Stimulated activated CD8-positive, alpha-beta memory T cell treated with anti-CD3 and anti-CD28 coated beads, Interleukin-7, amount 100 ng/mL, for 4 hours (primary cell): ENCODE results near the gene SIRT5.
A peak's percentile ranks its signal among the peaks of the same experiment; 100 is the strongest.

Source experiments
- DNase-seq, 2 donors: peaks; one replicate each; pipeline ENCODE4 v3.0.0-alpha.2; 2020; ENCODE audit warnings: low read depth in 2 of 2

Gene SIRT5

DNA sequence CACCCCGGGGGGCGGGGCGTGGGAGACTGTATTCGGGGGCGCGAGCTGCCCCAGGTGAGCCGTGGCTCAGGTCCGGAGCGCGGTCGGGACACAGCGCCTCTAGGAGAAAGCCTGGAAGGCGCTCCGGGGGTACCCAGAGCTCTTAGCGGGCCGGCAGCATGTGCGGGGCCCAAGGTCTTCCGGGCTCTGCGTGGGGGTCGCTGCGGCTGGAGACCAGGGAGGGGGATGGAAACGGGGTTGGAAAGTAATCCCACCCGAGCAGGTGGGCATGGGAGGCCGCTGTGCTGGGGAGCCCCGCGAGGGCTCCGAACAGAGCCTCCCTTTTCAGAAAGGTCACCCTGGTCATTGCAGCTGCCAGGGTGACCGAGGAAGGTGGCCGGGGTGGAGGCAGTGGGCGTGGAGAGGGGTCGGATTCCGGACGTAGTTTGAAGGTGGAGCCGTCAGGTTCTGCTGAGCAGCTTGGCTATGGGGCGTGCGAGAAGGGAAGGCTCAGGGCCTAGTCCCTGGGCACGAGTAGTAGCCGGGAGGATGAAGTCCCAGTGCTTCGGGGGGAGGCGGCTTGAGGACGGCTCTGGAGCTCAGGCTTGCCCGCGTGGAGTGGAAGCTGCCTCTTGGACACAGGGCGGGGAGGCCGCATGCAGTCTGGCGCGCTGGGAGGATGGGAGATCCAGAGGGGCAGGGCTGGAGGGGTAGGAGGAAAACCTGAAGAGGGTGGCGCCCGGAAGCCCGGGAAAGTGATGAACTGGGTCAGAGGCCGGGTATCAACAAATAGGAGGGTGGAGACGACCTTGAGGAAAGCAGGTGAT is at the start of gene SIRT5:
SIRT5 (plus strand) TSS at position 31 of the 806 bp plus-strand sequence. CDS start 9,510 bp downstream, outside the sequence.
- peak; percentile 39 to 56 for DNase-seq

GRCh38 chr6:13524801-13525508 is 49.4 kb upstream of the SIRT5 start:
- no peak for DNase-seq

- no peak for DNase-seq
Observed at GRCh38 chr6:13526357-13526726, 48.1 kb upstream of the SIRT5 start.

GRCh38 chr6:13526727-13527670 is 47.4 kb upstream of the SIRT5 start:
- DNase-seq: no peak

DNA sequence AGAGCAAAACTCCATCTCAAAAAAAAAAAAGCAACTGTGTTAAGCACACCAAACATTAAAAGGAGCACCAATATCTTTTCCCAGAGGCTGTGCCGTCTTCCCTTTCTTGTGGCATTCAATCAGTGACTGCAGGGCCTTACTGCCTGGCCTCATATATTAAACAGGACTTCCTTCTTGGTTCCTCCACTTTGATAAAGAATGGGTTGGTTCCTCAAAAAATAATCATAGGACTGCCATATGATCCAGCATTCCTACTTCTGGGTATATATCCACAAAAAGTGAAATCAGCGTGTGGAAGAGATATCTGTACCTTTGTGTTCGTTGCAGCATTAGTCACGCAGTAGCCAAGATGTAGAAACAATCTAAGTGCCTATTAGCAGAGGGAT is 46.7 kb upstream of the SIRT5 start:
- no peak for DNase-seq

DNA sequence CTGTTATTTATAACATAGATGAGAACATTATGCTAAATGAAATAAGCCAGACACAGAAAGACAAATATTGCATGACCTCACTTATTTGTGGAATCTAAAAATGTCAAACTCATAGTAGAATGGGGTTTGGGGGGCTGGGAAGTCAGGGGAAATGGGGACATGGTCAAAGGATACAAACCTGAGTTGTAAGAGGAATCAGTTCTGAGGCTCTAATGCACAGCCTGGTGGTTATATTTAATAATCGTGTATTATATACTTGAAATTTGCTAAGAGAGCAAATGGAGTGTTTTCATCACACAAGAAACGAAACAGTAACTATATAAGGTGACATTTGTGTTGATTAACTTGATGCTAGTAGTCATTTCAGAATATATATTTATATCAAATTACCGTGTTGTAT is 46.2 kb upstream of the SIRT5 start:
- DNase-seq: no peak

DNA sequence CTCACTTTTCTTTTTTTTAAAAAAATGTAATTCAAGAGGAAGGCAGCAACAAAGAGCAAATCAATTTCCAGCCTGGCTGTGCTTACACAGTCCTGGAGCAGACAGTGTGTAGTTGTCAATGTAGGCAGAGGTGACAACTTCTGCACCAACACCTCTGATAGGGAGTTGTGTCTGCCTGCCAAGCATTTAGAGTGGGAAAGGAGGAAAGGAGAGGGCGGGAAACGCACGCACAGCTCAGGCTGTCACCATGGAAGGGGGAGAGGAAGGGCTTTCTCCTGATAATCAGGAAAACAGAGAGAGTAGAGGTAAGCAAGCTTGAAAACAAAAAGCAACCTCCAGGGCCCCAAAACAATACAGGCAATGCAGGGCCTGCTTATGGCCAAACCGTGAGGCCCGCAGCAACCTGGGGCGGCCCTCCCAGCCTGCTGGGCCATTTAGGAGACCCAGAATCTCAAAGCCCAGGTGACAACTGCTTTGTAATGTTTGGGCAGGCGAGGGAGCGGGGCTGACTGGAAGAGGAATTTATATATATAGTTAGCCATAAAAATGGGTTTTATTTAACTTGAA is 45.5 kb upstream of the SIRT5 start:
- DNase-seq: no peak

DNA sequence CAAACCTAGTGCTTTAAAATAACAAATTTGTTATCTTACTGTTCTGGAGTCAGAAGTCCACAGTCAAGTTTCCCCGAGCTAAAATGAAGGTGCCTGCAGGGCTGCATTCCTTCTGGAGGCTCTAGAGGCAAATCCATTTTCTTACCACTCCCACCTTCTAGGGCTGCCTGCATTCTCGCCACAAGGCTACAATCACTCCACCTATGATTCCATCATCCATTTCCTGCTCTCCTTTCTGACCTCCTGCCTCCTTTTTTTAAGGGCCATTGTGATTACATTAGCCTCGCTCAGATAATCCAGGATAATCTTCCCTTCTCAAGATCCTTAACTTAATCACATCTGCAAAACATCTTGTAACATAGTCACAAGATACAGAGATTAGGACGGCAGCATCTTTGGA is 42.4 kb upstream of the SIRT5 start:
- DNase-seq: no peak

DNA sequence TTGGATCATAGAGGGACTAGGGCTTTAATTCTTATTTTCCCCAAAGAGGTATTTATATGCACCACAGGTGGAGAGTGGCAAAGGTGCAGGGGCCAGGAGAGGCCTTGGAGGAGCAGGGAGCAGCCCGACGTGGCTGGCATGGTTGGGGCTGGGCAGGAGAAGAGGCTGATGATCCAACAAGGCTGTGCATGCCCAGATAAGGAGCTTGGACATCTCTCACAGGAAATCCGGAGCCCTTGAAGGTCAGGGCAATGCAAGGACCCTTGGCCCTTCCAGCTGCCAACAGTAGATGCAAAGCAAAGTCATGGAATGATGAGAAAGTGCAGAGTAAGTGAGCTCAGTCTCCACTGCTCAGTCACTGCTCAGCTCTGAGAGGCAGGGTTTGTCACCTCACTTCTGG is 39.9 kb upstream of the SIRT5 start:
- no peak for DNase-seq

- DNase-seq: no peak
Observed at GRCh38 chr6:13535306-13535705, 39.1 kb upstream of the SIRT5 start.

- DNase-seq: no peak
Observed at GRCh38 chr6:13536796-13537526, 37.4 kb upstream of the SIRT5 start.

DNA sequence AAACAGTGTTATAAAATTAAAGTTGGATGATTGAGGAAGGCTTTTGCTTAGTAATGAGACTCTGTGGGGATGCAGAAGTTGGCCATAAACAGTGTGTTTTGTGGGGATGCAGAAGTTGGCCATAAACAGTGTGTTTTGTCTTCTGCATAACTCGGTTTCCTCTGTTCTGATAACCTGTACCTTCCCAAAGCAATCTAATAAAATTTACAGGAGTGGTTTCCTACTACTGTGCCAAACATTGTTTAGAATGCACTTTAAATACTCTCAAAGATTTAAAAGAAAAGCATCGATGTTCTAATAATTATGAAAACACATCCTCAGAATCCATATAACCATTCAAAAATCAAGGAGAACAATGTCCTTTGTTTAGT is 36.9 kb upstream of the SIRT5 start:
- DNase-seq: no peak

DNA sequence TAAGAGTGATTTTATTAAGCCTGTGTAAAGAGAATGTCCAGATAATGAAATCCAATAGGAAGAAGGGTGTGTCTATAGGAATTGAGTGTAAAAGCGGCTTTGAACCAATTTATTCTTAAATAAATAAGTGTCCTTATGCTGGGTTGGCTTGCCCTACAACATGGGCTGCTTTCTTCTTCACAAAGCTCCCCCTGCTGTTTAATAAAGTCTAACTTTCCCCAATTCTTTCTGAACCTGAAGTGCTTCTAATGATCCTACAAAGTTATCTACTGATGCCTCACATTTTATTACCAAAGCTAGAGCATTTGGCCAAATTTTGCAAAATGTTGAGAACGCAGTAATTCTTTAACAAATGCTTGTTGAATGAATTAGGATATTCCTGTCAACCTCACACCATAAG is 36.3 kb upstream of the SIRT5 start:
- DNase-seq: no peak

GRCh38 chr6:13538600-13538999 is 35.8 kb upstream of the SIRT5 start:
- DNase-seq: no peak

DNA sequence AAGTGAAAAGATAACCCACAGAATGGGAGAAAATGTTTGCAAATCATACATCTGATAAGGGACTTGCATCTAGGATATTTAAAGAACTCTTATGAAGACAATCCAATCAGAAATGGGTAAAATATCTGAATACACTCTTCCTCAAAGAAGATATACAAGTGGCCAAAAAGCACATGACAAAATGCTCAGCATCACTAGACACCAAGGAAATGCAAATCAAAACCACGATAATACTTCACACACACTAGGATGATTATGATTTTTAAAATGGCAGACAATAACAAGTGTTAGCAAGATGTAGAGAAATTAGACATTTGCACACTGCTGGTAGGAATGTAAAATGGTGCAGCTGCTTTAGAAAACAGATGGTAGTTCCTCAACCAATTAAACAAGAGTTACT is 34.8 kb upstream of the SIRT5 start:
- DNase-seq: no peak

GRCh38 chr6:13541496-13541895 is 32.9 kb upstream of the SIRT5 start:
- DNase-seq: no peak

DNA sequence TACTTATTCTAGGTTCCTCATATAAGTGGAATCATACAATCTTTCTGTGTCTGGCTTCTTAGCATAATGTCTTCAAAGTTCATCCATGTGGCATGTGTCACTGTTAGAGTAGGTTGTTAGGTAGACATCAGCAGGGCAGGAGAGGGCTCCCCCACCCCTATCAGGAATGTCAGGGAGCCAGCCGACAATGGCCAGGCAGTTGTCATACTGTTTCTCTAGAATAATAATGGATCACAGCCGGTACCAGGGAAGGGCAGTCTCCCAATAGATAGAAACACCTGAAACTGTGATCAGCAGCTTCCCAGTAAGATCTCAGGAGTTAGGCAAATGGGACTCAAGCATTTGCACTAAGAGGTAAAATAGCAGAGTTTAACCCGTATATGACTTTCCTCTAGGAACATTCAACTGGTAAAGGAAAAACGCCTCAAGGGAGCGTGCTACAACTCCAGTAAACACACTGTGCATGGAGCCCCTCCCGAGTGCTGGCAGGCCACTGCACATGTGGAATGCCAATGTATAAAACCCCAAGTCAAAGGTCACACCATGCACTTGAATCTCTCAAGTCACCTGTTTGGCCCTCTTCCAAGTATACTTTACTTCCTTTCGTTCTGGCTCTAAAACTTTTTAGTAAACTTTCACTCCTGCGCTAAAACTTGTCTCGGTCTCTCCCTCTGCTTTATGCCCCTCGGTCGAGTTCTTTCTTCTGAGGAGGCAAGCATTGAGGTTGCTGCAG is 29.8 kb upstream of the SIRT5 start:
- no peak for DNase-seq

GRCh38 chr6:13545885-13546284 is 28.5 kb upstream of the SIRT5 start:
- DNase-seq: no peak

DNA sequence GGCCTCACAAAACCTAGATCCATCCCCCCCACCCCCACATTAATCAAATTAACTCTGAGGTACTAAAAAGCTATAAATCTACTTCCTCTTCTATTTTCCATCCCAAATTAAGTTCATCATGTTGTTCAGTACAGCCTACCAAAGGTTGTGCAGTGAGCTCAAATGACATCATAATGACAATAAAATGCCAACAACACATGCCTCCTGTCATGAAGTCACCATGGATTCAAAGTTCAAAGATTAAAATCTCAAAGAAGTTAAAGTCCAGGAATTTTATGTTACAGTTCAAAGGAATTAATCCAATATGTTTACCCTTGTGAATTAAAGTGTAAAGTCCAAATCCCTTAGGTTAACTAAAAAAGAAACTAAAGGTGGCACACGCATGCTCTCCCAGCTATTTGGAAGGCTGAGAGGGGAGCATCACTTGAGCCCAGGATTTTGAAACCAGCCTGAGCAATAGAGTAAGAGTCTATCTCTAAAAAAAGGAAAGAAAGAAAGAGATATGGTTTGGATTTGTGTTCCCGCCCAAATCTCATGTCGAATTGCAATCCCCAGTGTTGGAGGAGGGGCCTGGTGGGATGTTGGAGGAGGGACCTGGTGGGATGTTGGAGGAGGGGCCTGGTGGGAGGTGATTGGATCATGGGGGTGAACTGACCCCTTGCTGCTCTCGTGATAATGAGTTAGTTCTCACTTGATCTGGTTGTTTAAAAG is 25.7 kb upstream of the SIRT5 start:
- no peak for DNase-seq

DNA sequence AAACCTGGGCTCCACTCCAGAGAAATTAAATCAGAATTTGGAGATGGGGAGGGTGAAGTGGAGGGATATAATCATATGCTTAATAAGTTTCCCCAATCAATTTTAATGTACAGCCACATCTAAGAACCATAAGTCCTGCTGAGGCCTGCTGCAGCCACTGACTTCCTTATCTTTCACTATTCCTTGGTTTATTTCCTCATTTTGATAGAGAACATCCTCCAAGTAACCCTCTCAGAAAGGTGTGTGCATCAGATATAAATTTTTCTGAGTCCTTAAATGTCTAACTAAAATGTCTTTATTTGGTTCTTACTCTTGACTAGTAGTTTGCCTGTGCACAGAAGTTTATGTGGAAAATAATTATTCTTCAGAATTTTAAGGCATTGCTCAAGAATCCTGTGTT is 23.7 kb upstream of the SIRT5 start:
- DNase-seq: no peak
